Endodermal cell (in vitro differentiated cells): ENCODE results near the gene RNF150. TPM values are rescaled to one million over a fixed set of nuclear protein-coding genes. Genes with fewer than 3 reads are reported as not detected.

Source experiments
- DNase-seq: peaks from one replicate; pipeline ENCODE4 v3.0.0-alpha.2; 2017
- H3K27ac ChIP-seq: 2 replicates; pipeline ENCODE4 v1.5.1; 2013; ENCODE audit warnings: mild to moderate bottlenecking, low read depth, low read length, moderate library complexity
- H3K27me3 ChIP-seq: 2 replicates; pipeline ENCODE4 v1.6.1; 2013; ENCODE audit warnings: mild to moderate bottlenecking, low read length, moderate library complexity; ENCODE audit not compliant: insufficient read depth, control insufficient read depth, poor library complexity, severe bottlenecking
- H3K36me3 ChIP-seq: 2 replicates; pipeline ENCODE4 v1.7.0; 2013; ENCODE audit warnings: mild to moderate bottlenecking, low read length, moderate library complexity; ENCODE audit not compliant: control insufficient read depth, insufficient read depth
- H3K4me1 ChIP-seq: one replicate; pipeline ENCODE4 v1.7.0; 2013; ENCODE audit warnings: low read length; ENCODE audit not compliant: control insufficient read depth, insufficient read depth
- H3K4me3 ChIP-seq: 2 replicates; pipeline ENCODE4 v1.5.1; 2013; ENCODE audit warnings: mild to moderate bottlenecking, low read length, moderate library complexity
- H3K9ac ChIP-seq: 2 replicates; pipeline ENCODE4 v1.6.1; 2013; ENCODE audit warnings: mild to moderate bottlenecking, low read length, moderate library complexity; ENCODE audit not compliant: poor library complexity, severe bottlenecking; ENCODE audit errors: extremely low read depth
- H3K9me3 ChIP-seq: 2 replicates; pipeline ENCODE4 v1.6.1; 2013; ENCODE audit warnings: mild to moderate bottlenecking, low read length, moderate library complexity; ENCODE audit not compliant: control insufficient read depth
- H3K27ac Mint-ChIP-seq: 2 replicates; pipeline ENCODE4 v1.8.0; 2020; ENCODE audit warnings: mixed read lengths
- H3K27me3 Mint-ChIP-seq: 2 replicates; pipeline ENCODE4 v1.8.0; 2021; ENCODE audit warnings: mild to moderate bottlenecking, mixed read lengths; ENCODE audit not compliant: insufficient read depth
- H3K36me3 Mint-ChIP-seq: 2 replicates; pipeline ENCODE4 v1.8.0; 2020; ENCODE audit warnings: low read depth, mixed read lengths
- H3K4me1 Mint-ChIP-seq: 2 replicates; pipeline ENCODE4 v1.8.0; 2020; ENCODE audit warnings: mixed read lengths
- H3K4me3 Mint-ChIP-seq: 2 replicates; pipeline ENCODE4 v1.8.0; 2020; ENCODE audit warnings: mild to moderate bottlenecking, moderate library complexity, mixed read lengths
- H3K9me3 Mint-ChIP-seq: 2 replicates; pipeline ENCODE4 v1.8.0; 2020; ENCODE audit warnings: mild to moderate bottlenecking, mixed read lengths
- WGBS, 2 experiments: methylation state at CpG; one replicate each; pipeline versions ENCODE4 v1.1.5 to v1.1.7; 2013; ENCODE audit warnings: missing lambda C conversion rate in 2 of 2, mixed read lengths in 1 of 2; ENCODE audit not compliant: insufficient coverage in 1 of 2, insufficient read length in 1 of 2; 5-methylcytosine and 5-hydroxymethylcytosine counted together
- total RNA-seq, 2 donors: library from RNA; stranded (reverse); fragmentation: NEBNext Ultra II Directional in 1 of 2; extraction: Animal tissue kit (Norgen Biotek cat#: 25700) in 1 of 2; gene quantifications; 2 replicates in 1 of 2; 3 replicates in 1 of 2; pipeline ENCODE4 v1.2.1, GENCODE V29; 2021
- TF ChIP-seq, protein P1 (sequence below): fragments of 200-600 bp; sonication (generic); conservative IDR thresholded peaks from 2 replicates; pipeline ENCODE4 v1.5.0; 2021; ENCODE audit warnings: antibody characterized with exemption, mild to moderate bottlenecking

Gene RNF150
- total RNA-seq, 2 donors from 2014 or later = 8.2 to 10.4 TPM

DNA sequence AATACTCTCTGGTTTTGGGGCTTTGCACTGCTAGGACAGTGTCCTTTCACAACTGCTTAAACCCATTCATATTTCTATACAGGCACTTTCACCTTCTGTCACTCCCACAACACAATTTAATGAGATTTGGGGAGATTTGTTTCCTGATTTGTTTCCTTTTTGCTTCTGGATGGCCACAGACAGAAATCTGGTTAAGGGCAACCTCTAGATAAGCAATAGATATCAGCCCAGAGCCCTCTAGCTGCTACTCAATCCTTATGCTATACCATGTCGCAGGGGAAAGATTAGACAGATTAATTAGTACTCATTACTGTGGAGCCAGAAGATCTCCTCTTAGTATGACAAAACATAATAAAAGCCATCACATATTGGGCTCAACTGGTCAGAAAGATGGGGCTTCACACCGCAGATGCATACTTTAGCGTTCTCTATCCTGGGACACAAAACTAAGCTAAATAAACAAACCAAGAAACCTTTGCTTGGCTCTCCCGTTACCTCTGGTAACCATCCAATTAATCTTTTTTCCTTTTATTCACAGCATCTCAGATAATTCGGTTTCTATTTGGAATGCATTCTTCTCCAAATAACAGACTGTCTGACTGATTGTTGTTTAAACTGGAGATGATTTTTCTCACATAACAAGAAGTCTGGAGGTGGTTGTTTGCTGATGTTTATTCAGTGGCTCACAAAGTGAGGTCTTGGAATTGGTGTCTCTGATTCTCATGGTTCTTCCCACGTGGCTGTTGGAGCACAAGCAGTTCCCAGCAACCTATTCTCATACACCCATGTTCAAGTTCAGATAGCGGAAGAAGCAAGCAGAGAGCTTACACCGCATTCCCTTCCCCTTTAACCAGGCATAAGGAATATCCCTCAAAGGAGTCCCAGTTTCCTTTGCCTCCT, 46.5 kb upstream of the RNF150 start:
- Histone ChIP-seq H3K9ac (no peak overlapping the region), H3K36me3 (no peaks in the 10 kb centered on the region), H3K27ac (no peak overlapping the region), H3K4me3 (no peak overlapping the region), H3K9me3 (no peaks in the 10 kb centered on the region), H3K4me1 (no peaks in the 10 kb centered on the region), H3K27me3 (peaks cover 15% of the 10 kb centered on the region)
- TF ChIP-seq, protein P1, sequence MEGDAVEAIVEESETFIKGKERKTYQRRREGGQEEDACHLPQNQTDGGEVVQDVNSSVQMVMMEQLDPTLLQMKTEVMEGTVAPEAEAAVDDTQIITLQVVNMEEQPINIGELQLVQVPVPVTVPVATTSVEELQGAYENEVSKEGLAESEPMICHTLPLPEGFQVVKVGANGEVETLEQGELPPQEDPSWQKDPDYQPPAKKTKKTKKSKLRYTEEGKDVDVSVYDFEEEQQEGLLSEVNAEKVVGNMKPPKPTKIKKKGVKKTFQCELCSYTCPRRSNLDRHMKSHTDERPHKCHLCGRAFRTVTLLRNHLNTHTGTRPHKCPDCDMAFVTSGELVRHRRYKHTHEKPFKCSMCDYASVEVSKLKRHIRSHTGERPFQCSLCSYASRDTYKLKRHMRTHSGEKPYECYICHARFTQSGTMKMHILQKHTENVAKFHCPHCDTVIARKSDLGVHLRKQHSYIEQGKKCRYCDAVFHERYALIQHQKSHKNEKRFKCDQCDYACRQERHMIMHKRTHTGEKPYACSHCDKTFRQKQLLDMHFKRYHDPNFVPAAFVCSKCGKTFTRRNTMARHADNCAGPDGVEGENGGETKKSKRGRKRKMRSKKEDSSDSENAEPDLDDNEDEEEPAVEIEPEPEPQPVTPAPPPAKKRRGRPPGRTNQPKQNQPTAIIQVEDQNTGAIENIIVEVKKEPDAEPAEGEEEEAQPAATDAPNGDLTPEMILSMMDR = no peak
- peaks cover 2% of the 10 kb centered on the region for H3K27me3 Mint-ChIP-seq
- H3K4me1 Mint-ChIP-seq = no peaks in the 10 kb centered on the region
- no peak overlapping the region for H3K4me3 Mint-ChIP-seq
- H3K9me3 Mint-ChIP-seq = no peaks in the 10 kb centered on the region
- no peak overlapping the region for H3K27ac Mint-ChIP-seq
- 82 to 83% methylated on average over 6 to 8 of the region's 8 CpGs for WGBS, 2 experiments
- DNase-seq = no peak
- no peaks in the 10 kb centered on the region for H3K36me3 Mint-ChIP-seq

DNA sequence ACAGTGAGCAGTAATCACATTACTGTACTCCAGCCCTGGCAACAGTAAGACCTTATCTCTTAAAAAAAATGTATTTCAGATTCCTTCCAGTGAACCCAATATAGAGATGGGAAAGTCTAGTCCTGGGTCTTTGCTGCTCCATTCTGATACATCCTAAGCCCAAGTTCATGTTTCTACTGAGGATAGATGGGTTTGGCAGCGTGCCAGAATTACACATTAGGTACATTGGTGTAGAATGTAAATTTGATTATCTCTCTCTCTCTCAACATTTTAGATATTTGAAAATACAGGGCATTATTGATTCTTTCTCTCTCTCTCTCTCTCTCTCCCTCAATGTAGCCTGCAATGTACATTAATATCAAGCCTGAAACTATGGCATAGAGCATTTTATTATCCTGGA, 43.9 kb upstream of the RNF150 start:
- TF ChIP-seq, protein P1 = no peak
- Histone ChIP-seq H3K36me3 (no peaks in the 10 kb centered on the region), H3K27me3 (peaks cover 15% of the 10 kb centered on the region), H3K4me1 (no peaks in the 10 kb centered on the region), H3K9me3 (no peaks in the 10 kb centered on the region), H3K27ac (no peak overlapping the region), H3K4me3 (no peak overlapping the region), H3K9ac (no peak overlapping the region)
- Mint-ChIP-seq H3K36me3 (no peaks in the 10 kb centered on the region), H3K4me3 (no peak overlapping the region), H3K27ac (no peak overlapping the region), H3K4me1 (no peaks in the 10 kb centered on the region), H3K27me3 (peaks cover 2% of the 10 kb centered on the region), H3K9me3 (no peaks in the 10 kb centered on the region)
- 60% methylated on average over 1 of the region's 1 CpG; no CpG with 5 or more reads in 1 of the 2 experiments for WGBS, 2 experiments
- no peak for DNase-seq

DNA sequence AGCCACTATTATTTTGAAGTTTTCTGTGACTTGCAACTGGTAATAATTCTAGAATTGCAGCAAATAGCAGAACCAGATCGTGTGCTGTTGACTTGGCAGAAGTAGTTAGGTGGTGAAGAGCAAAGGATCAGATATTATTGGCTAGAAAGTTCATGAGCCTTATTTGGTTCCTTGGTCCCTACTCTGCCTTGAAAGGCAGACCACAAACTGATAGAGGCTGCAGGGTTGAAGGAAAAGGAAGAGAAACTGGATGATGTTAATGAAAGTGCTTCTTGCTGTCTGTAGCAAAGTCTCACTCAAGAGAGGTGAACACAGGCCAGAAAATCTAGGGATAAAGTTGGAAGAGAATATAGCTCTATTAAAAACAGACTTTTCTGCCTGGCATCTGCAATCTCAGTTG, 41.2 kb upstream of the RNF150 start:
- no peak overlapping the region for H3K4me3 Mint-ChIP-seq
- Histone ChIP-seq H3K4me3 (no peak overlapping the region), H3K9me3 (no peaks in the 10 kb centered on the region), H3K27ac (no peak overlapping the region), H3K27me3 (peaks cover 25% of the 10 kb centered on the region), H3K36me3 (no peaks in the 10 kb centered on the region), H3K4me1 (no peaks in the 10 kb centered on the region), H3K9ac (no peak overlapping the region)
- peaks cover 2% of the 10 kb centered on the region for H3K27me3 Mint-ChIP-seq
- H3K36me3 Mint-ChIP-seq = no peaks in the 10 kb centered on the region
- DNase-seq = no peak
- H3K27ac Mint-ChIP-seq = no peak overlapping the region
- TF ChIP-seq, protein P1 = no peak
- WGBS, 2 experiments = 71 to 80% methylated on average over 1 of the region's 1 CpG
- no peaks in the 10 kb centered on the region for H3K9me3 Mint-ChIP-seq
- H3K4me1 Mint-ChIP-seq = no peaks in the 10 kb centered on the region
